K562 (cell line): ENCODE results near the gene CNDP1. TPM values are rescaled to one million over a fixed set of nuclear protein-coding genes. Genes with fewer than 3 reads are reported as not detected.

Experiments used
- ATAC-seq: fragments of 200-7000 bp; cut with Tn5 transposase; 3 replicates; pipeline ENCODE4 v1.9.1; 2020; ENCODE audit warnings: moderate library complexity
- BruUV-seq: library from RNA; stranded (reverse); fragments of 400-500 nt; replicated peaks from 2 replicates; lab custom pipeline; 2021; lab: Mats Ljungman, UMichigan
- CTCF ChIA-PET: fragments of 300-600 bp; formaldehyde crosslinking; extraction: SDS; loops from one replicate; lab custom pipeline; 2021; ENCODE audit warnings: low intra/inter-chr PET ratio; lab: Yijun Ruan, JAX
- POLR2A ChIA-PET: fragments of 300-600, 350-650 bp; sonication (Branson Sonifier 250); formaldehyde crosslinking; extraction: SDS; loops from one replicate; lab custom pipeline; 2021; ENCODE audit warnings: antibody characterized with exemption, inconsistent platforms; lab: Yijun Ruan, JAX
- DNase-seq, 4 experiments: peaks; one replicate each; pipeline versions ENCODE4 v3.0.0 to v3.0.0-alpha.2; 2011 to 2018; ENCODE audit warnings: low spot score in 3 of 4, mixed read lengths in 3 of 4; ENCODE audit errors: extremely low read depth in 1 of 4
- FAIRE-seq: peaks from 2 replicates; lab custom pipeline; 2011; peaks lifted over from hg19 to GRCh38; lab: Jason Lieb, UNC
- H2AFZ ChIP-seq: 2 replicates; pipeline ENCODE4 v1.6.0; 2011; ENCODE audit warnings: low read depth, low read length, control low read depth, inconsistent platforms
- H3K27ac ChIP-seq: fragments of 200-600 bp; 3 replicates; pipeline ENCODE4 v1.8.0; 2011; ENCODE audit warnings: low read depth, mild to moderate bottlenecking, control low read depth, inconsistent platforms, low read length, moderate library complexity, mixed read lengths; ENCODE audit errors: extremely low read depth
- H3K27me3 ChIP-seq, 2 experiments: fragments of 300-600 bp in 1 of 2; 2 replicates in 1 of 2; 3 replicates in 1 of 2; pipeline versions ENCODE4 v1.6.0 to v1.8.0; 2011; ENCODE audit warnings: inconsistent platforms in 2 of 2, low read length in 2 of 2, mild to moderate bottlenecking in 1 of 2, mixed read lengths in 1 of 2, moderate library complexity in 1 of 2; ENCODE audit not compliant: control insufficient read depth in 2 of 2, insufficient read depth in 2 of 2
- H3K36me3 ChIP-seq: fragments of 300-600 bp; 3 replicates; pipeline ENCODE4 v1.8.0; 2011; ENCODE audit warnings: mild to moderate bottlenecking, low read length, inconsistent platforms; ENCODE audit not compliant: control insufficient read depth, insufficient read depth
- H3K4me1 ChIP-seq, 2 experiments: fragments of 200-600 bp in 1 of 2; replicated peaks in 1 of 2; 2 replicates in 1 of 2; 3 replicates in 1 of 2; pipeline versions ENCODE4 v1.5.1 to v1.8.0; 2011; ENCODE audit warnings: inconsistent platforms in 2 of 2, low read length in 2 of 2, mild to moderate bottlenecking in 1 of 2, mixed read lengths in 1 of 2, moderate library complexity in 1 of 2; ENCODE audit not compliant: control insufficient read depth in 2 of 2, insufficient read depth in 2 of 2
- H3K4me2 ChIP-seq: 2 replicates; pipeline ENCODE4 v1.6.1; 2011; ENCODE audit warnings: low read length, control low read depth, inconsistent platforms, mixed read lengths; ENCODE audit not compliant: insufficient read depth
- H3K4me3 ChIP-seq: fragments of 200-600 bp; sonication (generic), shearing (Covaris generic); 2 replicates; pipeline ENCODE4 v1.5.1; 2016; ENCODE audit warnings: control low read depth, inconsistent platforms
- H3K79me2 ChIP-seq: fragments of 200-600 bp; 3 replicates; pipeline ENCODE4 v1.8.0; 2011; ENCODE audit warnings: low read length, inconsistent platforms; ENCODE audit not compliant: control insufficient read depth, insufficient read depth
- H3K9ac ChIP-seq, 2 experiments: 2 replicates each; pipeline versions ENCODE4 v1.6.0 to v1.6.1; 2011; ENCODE audit warnings: low read depth in 2 of 2, low read length in 2 of 2, control low read depth in 1 of 2, inconsistent platforms in 1 of 2, mild to moderate bottlenecking in 1 of 2, mixed read lengths in 1 of 2; ENCODE audit not compliant: insufficient read depth in 1 of 2
- H3K9me1 ChIP-seq: one replicate; pipeline ENCODE4 v1.6.0; 2011; ENCODE audit warnings: inconsistent platforms, mild to moderate bottlenecking, low read length, moderate library complexity; ENCODE audit not compliant: control insufficient read depth, insufficient read depth
- H3K9me3 ChIP-seq: replicated peaks from 2 replicates; pipeline ENCODE4 v1.5.1; 2011; ENCODE audit warnings: low read depth, low read length, inconsistent platforms; ENCODE audit not compliant: control insufficient read depth, insufficient read depth
- H4K20me1 ChIP-seq: replicated peaks from 2 replicates; pipeline ENCODE4 v1.6.1; 2011; ENCODE audit warnings: low read length, inconsistent platforms, mixed read lengths; ENCODE audit not compliant: control insufficient read depth, insufficient read depth
- BCL6 ChIP-seq: fragments of 250-450 bp; sonication (Bioruptor Pico); IDR thresholded peaks from 2 replicates; pipeline ENCODE4 v1.4.0; 2020
- HNRNPLL ChIP-seq: fragments of 200-400 bp; formaldehyde crosslinking; IDR thresholded peaks from 2 replicates; pipeline ENCODE4 v1.6.1; 2017; ENCODE audit warnings: low read length, low read depth, mild to moderate bottlenecking; ENCODE audit not compliant: poor library complexity, severe bottlenecking
- KHSRP ChIP-seq: fragments of 450-650 bp; IDR thresholded peaks from 2 replicates; pipeline ENCODE4 v1.6.1; 2017
- MXD1 ChIP-seq: fragments of 250-450 bp; sonication (Bioruptor Pico); IDR thresholded peaks from 2 replicates; pipeline ENCODE4 v1.8.0; 2021; ENCODE audit warnings: borderline replicate concordance, mild to moderate bottlenecking, moderate library complexity; ENCODE audit not compliant: poor library complexity, severe bottlenecking
- NONO ChIP-seq, 2 experiments: fragments of 200-400 bp in 1 of 2; fragments of 450-650 bp in 1 of 2; formaldehyde crosslinking in 1 of 2; IDR thresholded peaks; 2 replicates each; pipeline ENCODE4 v1.6.1; 2017; ENCODE audit warnings: low read depth in 2 of 2, mild to moderate bottlenecking in 2 of 2, moderate library complexity in 2 of 2, low read length in 1 of 2
- ZBTB8A ChIP-seq: fragments of 450-650 bp; IDR thresholded peaks from 2 replicates; pipeline ENCODE4 v1.6.1; 2018; ENCODE audit warnings: mild to moderate bottlenecking, moderate library complexity; ENCODE audit not compliant: partially characterized antibody
- ZNF384 ChIP-seq: IDR thresholded peaks from 2 replicates; pipeline ENCODE4 v1.6.1; 2012; ENCODE audit warnings: low read depth, low read length, improper control_type of control experiment
- ZNF740 ChIP-seq, 3 experiments: fragments of 200-800 bp in 1 of 3; sonication (Bioruptor generic) in 1 of 3; sonication (generic) in 1 of 3; formaldehyde crosslinking in 1 of 3; IDR thresholded peaks; 2 replicates each; pipeline versions ENCODE4 v1.6.1 to v1.8.0; 2016 to 2022; ENCODE audit warnings: mild to moderate bottlenecking in 2 of 3, missing compliant biosample characterization in 2 of 3, missing genetic modification characterization in 2 of 3, missing genetic modification reagents in 1 of 3
- ZSCAN32 ChIP-seq: fragments of 450-650 bp; formaldehyde crosslinking; IDR thresholded peaks from 2 replicates; pipeline ENCODE4 v1.4.0; 2020; ENCODE audit warnings: mild to moderate bottlenecking, moderate library complexity
- WGBS: fragments of 100-300 bp; shearing (Covaris generic); methylation state at CpG from one replicate; pipeline ENCODE4 v1.1.6; 2016; ENCODE audit warnings: low coverage, mixed read lengths; ENCODE audit not compliant: insufficient coverage; ENCODE audit errors: missing lambda C conversion rate; 5-methylcytosine and 5-hydroxymethylcytosine counted together
- in situ Hi-C: fragments of 300-500 bp; cut with MboI; formaldehyde crosslinking; loops from 4 replicates; pipeline ENCODE4 v1.15.0; 2018; ENCODE audit warnings: inconsistent platforms, mixed read lengths
- intact Hi-C: fragments of 100-400 bp; cut with micrococcal nuclease; formaldehyde crosslinking; loops from 2 replicates; pipeline ENCODE4 v1.14.2; 2022
- polyA plus RNA-seq, 8 experiments: library from polyadenylated mRNA; depleted of rRNA in 4 of 8; stranded (reverse) in 5 of 8; unstranded in 3 of 8; fragments of >200 nt; fragmentation: Nextera tagmentation in 2 of 8; fragmentation: Illumina TruSeq in 1 of 8; extraction: Ambion mirVana in 2 of 8; extraction: Trizol in 1 of 8; gene quantifications; 2 replicates each; pipeline versions ENCODE4 v1.2.1 to v1.2.3, GENCODE V29; 2011 to 2014; ENCODE audit warnings: inconsistent platforms in 1 of 8, missing spikeins in 1 of 8
- total RNA-seq, 7 experiments: library from RNA; depleted of rRNA in 6 of 7; stranded (reverse); fragments of >200 nt in 6 of 7; fragmentation: Illumina TruSeq in 2 of 7; extraction: Trizol in 2 of 7; gene quantifications; 2 replicates each; pipeline versions ENCODE4 v1.2.1 to v1.2.3, GENCODE V29; 2011 to 2021; ENCODE audit warnings: low replicate concordance in 1 of 7
- TF ChIP-seq, protein P1 (sequence below): sonication (generic); formaldehyde crosslinking; IDR thresholded peaks from 2 replicates; pipeline ENCODE4 v1.4.0; 2020; ENCODE audit warnings: mild to moderate bottlenecking, missing genetic modification reagents

Gene CNDP1
- total and polyA plus RNA-seq, 9 of the 15 experiments (the other 6 are each of a cell fraction or from before 2014, with no cell fraction given): not detected

GRCh38 chr18:74562775-74563174 lies 28.5 kb downstream of the CNDP1 start:
- no peak overlapping the region for H3K4me3 ChIP-seq
- TF ChIP-seq ZNF740 (CRISPR knock-in tag; IDR thresholded peaks at IDR 0.05) (no peak), ZNF740 (tag; IDR thresholded peaks at IDR 0.05) (no peak), ZBTB8A (no peak)
- H3K36me3 ChIP-seq: no peaks in the 10 kb centered on the region
- in situ Hi-C loops (no loop called here), intact Hi-C loops (no loop called here)
- DNase-seq (no peak), FAIRE-seq (no peak), ATAC-seq (no peak)
- H3K4me2 ChIP-seq: no peak overlapping the region
- H3K9me3 ChIP-seq: no peaks in the 10 kb centered on the region
- H2AFZ ChIP-seq: no peak overlapping the region
- H3K9ac ChIP-seq: no peak overlapping the region
- H4K20me1 ChIP-seq: no peaks in the 10 kb centered on the region
- ChIA-PET CTCF (interaction anchor here (0.5 kb wide), 1 partner anchor 22 kb away, joined by 3 read pairs; no protein-coding TSS in a partner anchor), POLR2A (no interaction called here)
- no peaks in the 10 kb centered on the region for H3K4me1 ChIP-seq
- no peaks in the 10 kb centered on the region for H3K9me1 ChIP-seq
- WGBS: 4% methylated on average over 4 of the region's 4 CpGs
- no peak overlapping the region for H3K27ac ChIP-seq
- no peaks in the 10 kb centered on the region for H3K79me2 ChIP-seq
- H3K27me3 ChIP-seq: peaks cover 8 to 17% of the 10 kb centered on the region in 2 experiments; a peak in 3 of 5 replicates
- BruUV-seq: no TSS peak

DNA sequence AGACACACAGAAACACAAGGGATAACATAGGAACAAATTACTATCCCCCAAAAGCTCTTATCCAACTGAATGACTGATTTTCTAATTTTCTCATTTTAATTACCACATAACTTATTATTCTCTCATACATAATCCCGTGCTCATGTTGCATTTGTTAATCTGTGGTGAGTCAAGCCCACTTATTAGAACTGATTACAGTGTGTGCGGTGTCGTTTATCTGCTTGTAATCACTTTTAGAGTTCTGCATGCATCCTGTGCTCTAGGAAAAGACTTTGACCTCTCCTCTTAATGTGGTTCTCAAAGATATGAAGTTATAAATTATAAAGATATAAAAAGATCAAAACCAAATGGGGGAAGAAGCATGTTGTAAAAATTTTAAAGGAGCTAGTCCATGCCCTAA lies 29.7 kb downstream of the CNDP1 start:
- no peak for DNase-seq
- no peak for FAIRE-seq
- no peaks in the 10 kb centered on the region for H3K9me1 ChIP-seq
- WGBS: 0% methylated on average over 3 of the region's 3 CpGs
- H3K4me2 ChIP-seq: no peak overlapping the region
- in situ Hi-C loops: no loop called here
- H2AFZ ChIP-seq: no peak overlapping the region
- H3K9ac ChIP-seq: no peak overlapping the region
- BruUV-seq: no TSS peak
- H3K4me1 ChIP-seq: no peaks in the 10 kb centered on the region
- no peak for TF ChIP-seq ZNF384
- TF ChIP-seq MXD1 (CRISPR knock-in tag): no peak
- no peak for TF ChIP-seq ZSCAN32
- TF ChIP-seq HNRNPLL: no peak
- TF ChIP-seq NONO (IDR thresholded peaks at IDR 0.05; ENCODE audit: low read depth in 2 of 2, low read length in 1 of 2): no peak
- TF ChIP-seq BCL6 (CRISPR knock-in tag): no peak
- no peak for TF ChIP-seq KHSRP
- TF ChIP-seq, protein P1, sequence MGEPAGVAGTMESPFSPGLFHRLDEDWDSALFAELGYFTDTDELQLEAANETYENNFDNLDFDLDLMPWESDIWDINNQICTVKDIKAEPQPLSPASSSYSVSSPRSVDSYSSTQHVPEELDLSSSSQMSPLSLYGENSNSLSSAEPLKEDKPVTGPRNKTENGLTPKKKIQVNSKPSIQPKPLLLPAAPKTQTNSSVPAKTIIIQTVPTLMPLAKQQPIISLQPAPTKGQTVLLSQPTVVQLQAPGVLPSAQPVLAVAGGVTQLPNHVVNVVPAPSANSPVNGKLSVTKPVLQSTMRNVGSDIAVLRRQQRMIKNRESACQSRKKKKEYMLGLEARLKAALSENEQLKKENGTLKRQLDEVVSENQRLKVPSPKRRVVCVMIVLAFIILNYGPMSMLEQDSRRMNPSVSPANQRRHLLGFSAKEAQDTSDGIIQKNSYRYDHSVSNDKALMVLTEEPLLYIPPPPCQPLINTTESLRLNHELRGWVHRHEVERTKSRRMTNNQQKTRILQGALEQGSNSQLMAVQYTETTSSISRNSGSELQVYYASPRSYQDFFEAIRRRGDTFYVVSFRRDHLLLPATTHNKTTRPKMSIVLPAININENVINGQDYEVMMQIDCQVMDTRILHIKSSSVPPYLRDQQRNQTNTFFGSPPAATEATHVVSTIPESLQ (CRISPR knock-in tag): no peak
- no peaks in the 10 kb centered on the region for H3K9me3 ChIP-seq
- no peaks in the 10 kb centered on the region for H3K36me3 ChIP-seq
- intact Hi-C loops: no loop called here
- peaks cover 7 to 17% of the 10 kb centered on the region in 2 experiments; a peak in 3 of 5 replicates for H3K27me3 ChIP-seq
- POLR2A ChIA-PET: no interaction called here
- H3K79me2 ChIP-seq: no peaks in the 10 kb centered on the region
- H4K20me1 ChIP-seq: no peaks in the 10 kb centered on the region
- ATAC-seq: no peak
- H3K4me3 ChIP-seq: no peak overlapping the region
- no peak overlapping the region for H3K27ac ChIP-seq
- CTCF ChIA-PET: no interaction called here
